Activated T-cell treated with anti-CD3 and anti-CD28 coated beads, Interleukin-2, amount 50 U/mL, for 4 hours (primary cell): ENCODE results near the gene FAM89B. TPM values are rescaled to one million over a fixed set of nuclear protein-coding genes. Genes with fewer than 3 reads are reported as not detected.

Experiments
- ATAC-seq, 2 donors: fragments of 200-7000 bp; cut with Tn5 transposase; one replicate each; pipeline ENCODE4 v1.10.0; 2021
- DNase-seq: peaks from one replicate; pipeline ENCODE4 v3.0.0-alpha.2; 2020
- H3K27me3 Mint-ChIP-seq: one replicate; pipeline ENCODE4 v1.8.0; 2021; ENCODE audit warnings: low read depth, mixed read lengths
- H3K36me3 Mint-ChIP-seq: one replicate; pipeline ENCODE4 v1.8.0; 2022; ENCODE audit warnings: mixed read lengths; ENCODE audit not compliant: insufficient read depth
- H3K4me1 Mint-ChIP-seq: one replicate; pipeline ENCODE4 v1.8.0; 2021; ENCODE audit warnings: low read depth, mixed read lengths
- H3K4me3 Mint-ChIP-seq: one replicate; pipeline ENCODE4 v1.8.0; 2021; ENCODE audit warnings: mild to moderate bottlenecking, moderate library complexity, mixed read lengths
- H3K9me3 Mint-ChIP-seq: one replicate; pipeline ENCODE4 v1.8.0; 2021; ENCODE audit warnings: mixed read lengths
- total RNA-seq, 3 donors: library from RNA; stranded (reverse); gene quantifications; one replicate each; pipeline ENCODE4 v1.2.1, GENCODE V29; 2021

FAM89B gene
- total RNA-seq, 3 donors from 2014 or later: 27.4 to 32.0 (median 28.6) TPM

DNA sequence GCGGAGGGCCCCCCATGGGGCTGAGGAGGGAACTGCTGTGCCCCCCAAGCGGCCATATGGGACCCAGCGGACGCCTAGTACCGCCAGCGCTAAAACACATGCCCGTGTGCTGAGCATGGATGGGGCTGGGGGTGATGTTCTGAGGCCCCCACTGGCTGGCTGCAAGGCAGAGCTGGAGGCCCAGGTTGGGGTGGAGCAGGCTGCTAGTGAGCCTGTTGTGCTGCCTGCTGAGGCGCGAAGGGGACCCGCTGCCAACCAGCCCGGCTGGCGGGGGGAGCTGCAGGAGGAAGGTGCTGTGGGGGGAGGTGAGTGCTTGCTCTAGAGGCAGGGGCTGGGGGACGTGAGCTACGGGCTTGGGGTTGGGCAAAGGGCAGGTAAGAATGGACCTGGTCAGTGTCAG, 46.4 kb downstream of the FAM89B start:
- DNase-seq: no peak

DNA sequence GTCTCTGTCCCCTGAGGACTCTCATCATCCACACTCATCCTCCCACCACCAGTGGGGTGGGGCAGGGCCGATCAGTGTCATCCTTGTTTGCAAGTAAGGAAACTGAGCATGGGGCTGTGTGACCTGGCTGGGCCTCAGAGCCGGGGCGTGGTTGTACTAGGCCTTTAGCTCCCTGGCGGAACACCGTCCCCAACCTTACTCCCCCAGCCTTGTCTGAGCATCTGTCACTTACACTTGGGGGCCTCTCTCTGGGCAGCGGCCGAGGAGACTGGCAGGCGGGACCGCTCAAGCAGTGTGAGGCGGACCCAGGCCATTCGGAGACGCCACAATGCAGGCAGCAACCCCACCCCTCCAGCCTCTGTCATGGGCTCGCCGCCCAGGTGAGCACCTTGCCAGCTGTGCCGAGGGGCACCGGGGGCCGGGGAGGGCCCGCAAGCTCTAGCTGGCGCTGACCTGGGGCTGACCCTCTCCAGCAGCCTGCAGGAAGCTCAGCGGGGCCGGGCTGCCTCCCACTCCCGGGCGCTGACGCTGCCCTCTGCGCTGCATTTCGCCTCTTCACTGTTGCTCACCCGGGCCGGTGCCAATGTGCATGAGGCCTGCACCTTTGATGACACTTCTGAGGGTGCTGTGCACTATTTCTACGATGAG, 47.1 kb downstream of the FAM89B start:
- DNase-seq (no peak), ATAC-seq (no peak)
- Mint-ChIP-seq H3K4me3 (peak overlapping the region; percentile 19), H3K9me3 (no peaks in the 10 kb centered on the region), H3K36me3 (peaks cover 24% of the 10 kb centered on the region), H3K27me3 (no peaks in the 10 kb centered on the region), H3K4me1 (peaks cover 18% of the 10 kb centered on the region)

More for the DNA sequence above, 46.4 kb downstream of the FAM89B start:
- H3K9me3 Mint-ChIP-seq: no peaks in the 10 kb centered on the region
- no peak for ATAC-seq
- peaks cover 21% of the 10 kb centered on the region for H3K36me3 Mint-ChIP-seq
- H3K4me1 Mint-ChIP-seq: peaks cover 18% of the 10 kb centered on the region
- H3K27me3 Mint-ChIP-seq: no peaks in the 10 kb centered on the region
- no peak overlapping the region for H3K4me3 Mint-ChIP-seq

DNA sequence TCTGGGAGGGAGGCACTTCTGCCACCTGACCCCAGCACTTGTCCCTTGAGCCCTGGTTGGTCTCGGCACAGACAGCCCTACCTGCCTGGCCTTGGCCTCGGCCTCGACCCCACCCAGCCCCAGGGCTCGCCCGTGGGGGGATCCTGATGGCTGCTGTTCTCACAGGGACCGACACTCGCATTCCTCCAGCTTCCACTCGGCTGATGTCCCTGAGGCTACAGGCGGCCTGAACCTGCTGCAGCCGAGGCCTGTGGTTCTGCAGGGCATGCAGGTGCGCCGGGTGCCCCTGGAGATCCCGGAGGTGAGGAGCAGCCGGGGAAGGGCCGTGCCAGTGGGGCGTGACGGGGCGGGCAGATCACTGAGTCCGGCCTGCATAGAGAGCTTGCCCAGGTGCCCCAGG, 48.3 kb downstream of the FAM89B start:
- no peaks in the 10 kb centered on the region for H3K9me3 Mint-ChIP-seq
- no peak overlapping the region for H3K4me3 Mint-ChIP-seq
- ATAC-seq (no peak), DNase-seq (no peak)
- no peaks in the 10 kb centered on the region for H3K27me3 Mint-ChIP-seq
- peaks cover 25% of the 10 kb centered on the region for H3K36me3 Mint-ChIP-seq
- H3K4me1 Mint-ChIP-seq: peaks cover 18% of the 10 kb centered on the region

DNA sequence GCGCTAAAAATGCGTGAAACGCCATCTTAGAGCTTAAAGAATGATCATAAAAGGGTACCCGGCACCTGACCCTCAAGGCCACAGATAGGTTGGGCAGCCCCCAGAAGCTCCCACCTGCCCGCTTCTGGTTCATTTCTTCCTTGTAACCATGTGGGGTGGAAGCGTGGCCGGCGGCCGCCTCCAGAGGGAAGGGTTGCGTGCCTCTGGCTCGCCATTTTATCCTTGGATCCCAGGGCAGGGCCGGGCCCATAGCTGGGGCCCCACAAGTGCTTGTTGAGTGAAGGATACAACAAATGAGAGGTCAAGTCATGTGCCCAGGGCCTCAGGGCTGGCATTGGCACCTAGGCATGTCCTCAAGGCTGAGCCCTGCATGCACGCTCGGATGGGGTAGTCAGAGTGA, 49.1 kb downstream of the FAM89B start:
- Mint-ChIP-seq H3K36me3 (peaks cover 29% of the 10 kb centered on the region), H3K27me3 (no peaks in the 10 kb centered on the region), H3K4me1 (peaks cover 24% of the 10 kb centered on the region), H3K4me3 (no peak overlapping the region), H3K9me3 (no peaks in the 10 kb centered on the region)
- ATAC-seq (no peak), DNase-seq (no peak)

DNA sequence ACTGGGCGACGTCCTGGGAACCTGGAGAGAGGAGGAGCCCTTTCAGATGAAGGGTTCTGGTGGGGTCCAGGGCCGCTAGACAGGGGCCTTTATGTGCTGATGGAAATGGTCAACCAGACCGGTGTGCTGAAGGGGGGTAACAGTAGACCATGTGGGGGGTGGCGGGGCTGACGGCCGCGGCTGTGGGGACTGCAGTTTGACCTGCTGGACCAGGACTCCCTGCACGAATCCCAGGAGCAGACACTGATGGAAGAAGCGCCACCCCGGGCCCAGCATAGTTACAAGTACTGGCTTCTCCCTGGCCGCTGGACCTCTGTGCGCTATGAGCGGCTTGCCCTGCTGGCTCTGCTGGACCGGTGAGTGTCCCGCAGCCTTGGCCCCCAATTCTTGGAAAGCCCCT, 49.7 kb downstream of the FAM89B start:
- ATAC-seq (no peak), DNase-seq (no peak)
- Mint-ChIP-seq H3K9me3 (no peaks in the 10 kb centered on the region), H3K27me3 (no peaks in the 10 kb centered on the region), H3K4me3 (no peak overlapping the region), H3K4me1 (peaks cover 18% of the 10 kb centered on the region), H3K36me3 (peaks cover 29% of the 10 kb centered on the region)

DNA sequence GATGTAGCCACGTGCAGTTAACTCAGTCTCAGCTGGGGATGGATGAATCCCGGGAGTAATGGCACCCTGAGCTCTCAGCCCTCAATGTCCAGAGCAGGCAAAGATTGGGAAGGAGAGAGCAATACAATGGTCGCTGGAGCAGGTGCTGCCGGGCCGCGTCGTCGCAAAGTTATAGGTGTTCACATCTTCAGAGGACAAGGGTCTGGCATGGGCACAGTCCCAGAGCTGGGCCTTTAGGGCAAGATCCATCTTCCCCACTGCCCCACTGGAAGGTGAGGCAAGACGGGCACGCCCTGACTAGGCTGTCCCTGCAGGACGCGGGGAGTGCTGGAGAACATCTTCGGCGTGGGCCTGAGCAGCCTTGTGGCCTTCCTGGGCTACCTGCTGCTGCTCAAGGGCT, 50.8 kb downstream of the FAM89B start:
- no peaks in the 10 kb centered on the region for H3K27me3 Mint-ChIP-seq
- ATAC-seq (no peak), DNase-seq (no peak)
- no peak overlapping the region for H3K4me3 Mint-ChIP-seq
- peaks cover 10% of the 10 kb centered on the region for H3K4me1 Mint-ChIP-seq
- H3K9me3 Mint-ChIP-seq: no peaks in the 10 kb centered on the region
- peaks cover 32% of the 10 kb centered on the region for H3K36me3 Mint-ChIP-seq

Other genes starting within 250 kb of the FAM89B start
- gene DPF2, start 238.7 kb upstream of the FAM89B start, total RNA-seq: 10 to 100 TPM; 56.7 to 59.1 (median 58.0) TPM
- under 1 TPM; 0.46 to 0.66 (median 0.50) TPM for gene TIGD3, start 217.8 kb upstream of the FAM89B start, total RNA-seq
- gene SLC25A45, start 189.9 kb upstream of the FAM89B start, total RNA-seq: 10 to 100 TPM in 1 of 3 donors, 1 to 10 TPM in 2; 7.0 to 11.1 (median 9.5) TPM
- gene FRMD8, start 185.9 kb upstream of the FAM89B start, total RNA-seq: 10 to 100 TPM; 43.0 to 49.2 (median 44.9) TPM
- 100 to 1,000 TPM in 2 of 3 donors, 10 to 100 TPM in 1; 95.5 to 136 (median 123) TPM for gene NEAT1, start 149.7 kb upstream of the FAM89B start, total RNA-seq
- 1,000 to 10,000 TPM; 3,100 to 4,455 (median 3,753) TPM for gene MALAT1, start 73.5 kb upstream of the FAM89B start, total RNA-seq
- 10 to 100 TPM; 87.6 to 94.6 (median 94.3) TPM for gene SCYL1, start 47.5 kb upstream of the FAM89B start, total RNA-seq
- gene LTBP3, start 14.2 kb upstream of the FAM89B start, total RNA-seq: 10 to 100 TPM; 33.1 to 40.8 (median 40.1) TPM
- 100 to 1,000 TPM; 120 to 148 (median 136) TPM for gene ZNRD2, start 2.1 kb upstream of the FAM89B start, total RNA-seq
- 10 to 100 TPM; 59.8 to 84.9 (median 80.1) TPM for gene EHBP1L1, start 3.5 kb downstream of the FAM89B start, total RNA-seq
- 1 to 10 TPM; 1.4 to 2.1 (median 1.4) TPM for gene KCNK7, start 23.3 kb downstream of the FAM89B start, total RNA-seq
- 10 to 100 TPM; 71.8 to 87.1 (median 74.3) TPM for gene MAP3K11, start 41.7 kb downstream of the FAM89B start, total RNA-seq
- gene PCNX3, start 43.2 kb downstream of the FAM89B start, total RNA-seq: 10 to 100 TPM; 55.8 to 59.7 (median 59.5) TPM
- 100 to 1,000 TPM in 1 of 3 donors, 10 to 100 TPM in 2; 80.0 to 101 (median 95.4) TPM for gene SIPA1, start 65.6 kb downstream of the FAM89B start, total RNA-seq
- 100 to 1,000 TPM; 108 to 118 (median 111) TPM for gene RELA, start 90.4 kb downstream of the FAM89B start, total RNA-seq
- gene KAT5, start 139.7 kb downstream of the FAM89B start, total RNA-seq: 10 to 100 TPM; 81.7 to 96.5 (median 85.1) TPM
- 100 to 1,000 TPM in 2 of 3 donors, 10 to 100 TPM in 1; 95.6 to 122 (median 115) TPM for gene RNASEH2C, start 148.3 kb downstream of the FAM89B start, total RNA-seq
- 10 to 100 TPM; 17.3 to 19.4 (median 17.4) TPM for gene AP5B1, start 208.4 kb downstream of the FAM89B start, total RNA-seq
- under 1 TPM in 2 of 3 donors, not detected in 1; 0.05 TPM for gene OVOL1, start 214.5 kb downstream of the FAM89B start, total RNA-seq